Middle frontal gyrus (tissue), 1 donor: ENCODE results near the gene ENTHD1.
"Not testable (repeated sequence)": the region's sequence is repeated elsewhere in the genome, so short reads cannot be mapped to it uniquely, and the experiment has no call there.

Source experiments
- DNase-seq: peaks from one replicate; pipeline ENCODE4 v3.0.0-alpha.2; 2015; ENCODE audit warnings: low spot score; ENCODE audit errors: extremely low spot score

Gene ENTHD1

DNA sequence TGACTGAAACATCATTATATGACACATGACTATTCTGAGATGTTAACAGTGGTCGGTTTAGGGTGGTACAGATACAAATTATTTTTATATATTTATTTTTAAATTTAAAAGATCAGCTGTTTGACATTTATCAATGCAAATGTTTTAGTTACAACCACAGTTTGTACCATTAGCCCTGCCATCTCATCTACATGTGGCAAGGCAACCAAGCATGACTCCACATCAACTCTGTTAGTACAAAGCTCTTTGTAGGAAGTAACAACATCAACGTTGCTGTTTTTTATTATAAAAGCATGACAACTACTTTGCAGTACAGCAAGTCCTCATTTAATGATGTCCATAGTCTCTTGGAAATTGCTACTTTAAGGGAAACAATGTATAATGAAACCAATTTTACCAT is 40.8 kb downstream of the ENTHD1 start:
- no peak for DNase-seq

DNA sequence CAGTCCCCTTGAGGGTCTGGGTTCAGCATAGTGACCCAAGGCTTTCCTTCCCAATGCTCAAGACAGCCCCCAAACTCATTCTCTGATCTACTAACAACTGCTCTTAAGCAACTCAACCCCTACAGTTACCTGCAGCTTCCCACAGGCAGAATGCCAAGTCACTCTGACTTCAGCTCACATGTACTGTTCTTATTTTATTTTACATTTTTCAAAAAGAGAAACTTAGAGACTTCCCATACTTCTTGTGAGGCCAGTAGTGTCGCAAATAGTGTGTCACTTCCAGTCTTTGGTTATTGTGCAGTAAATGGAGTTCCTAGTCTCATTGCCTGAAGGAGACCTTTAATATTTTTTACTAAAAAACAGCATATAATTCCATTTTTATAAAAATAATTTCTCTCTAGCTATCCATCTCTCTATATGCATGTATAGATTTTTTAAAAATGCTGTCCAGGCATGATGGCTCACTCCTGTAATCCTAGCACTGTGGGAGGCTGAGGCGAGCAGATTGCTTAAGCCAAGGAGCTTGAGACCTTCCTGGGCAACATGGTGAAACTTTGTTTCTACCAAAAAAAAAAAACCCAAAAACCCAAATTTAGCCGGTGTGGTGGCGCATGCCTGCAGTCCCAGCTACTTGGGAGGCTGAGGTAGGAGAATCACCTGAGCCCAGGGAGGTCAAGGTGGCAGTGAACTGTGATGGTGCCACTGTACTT is 41.8 kb downstream of the ENTHD1 start:
- no peak for DNase-seq

DNA sequence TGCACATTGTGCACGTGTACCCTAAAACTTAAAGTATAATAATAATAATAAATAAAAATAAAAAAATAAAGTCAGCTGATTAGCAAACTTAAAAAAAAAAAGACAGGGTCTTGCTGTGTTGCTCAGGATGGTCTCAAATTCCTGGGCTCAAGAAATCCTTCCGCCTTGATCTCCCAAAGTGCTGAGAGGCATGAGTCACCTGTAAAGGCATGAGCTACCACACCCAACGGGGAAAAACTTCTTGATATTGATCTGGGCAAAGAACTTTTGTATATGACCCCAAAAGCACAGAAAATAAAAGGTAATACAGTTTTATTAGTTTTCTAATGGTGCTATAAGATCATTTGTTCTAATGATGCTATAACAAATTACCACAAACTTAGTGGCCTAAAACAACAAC is 46.1 kb downstream of the ENTHD1 start:
- no peak for DNase-seq

DNA sequence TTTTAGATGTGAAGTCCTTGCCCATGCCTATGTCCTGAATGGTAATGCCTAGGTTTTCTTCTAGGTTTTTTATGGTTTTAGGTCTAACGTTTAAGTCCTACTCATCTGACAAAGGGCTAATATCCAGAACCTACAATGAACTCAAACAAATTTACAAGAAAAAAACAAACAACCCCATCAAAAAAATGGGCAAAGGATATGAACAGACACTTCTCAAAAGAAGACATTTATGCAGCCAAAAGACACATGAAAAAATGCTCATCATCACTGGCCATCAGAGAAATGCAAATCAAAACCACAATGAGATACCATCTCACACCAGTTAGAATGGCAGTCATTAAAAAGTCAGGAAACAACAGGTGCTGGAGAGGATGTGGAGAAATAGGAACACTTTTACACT is 47.0 kb downstream of the ENTHD1 start:
- DNase-seq: not testable (repeated sequence)

DNA sequence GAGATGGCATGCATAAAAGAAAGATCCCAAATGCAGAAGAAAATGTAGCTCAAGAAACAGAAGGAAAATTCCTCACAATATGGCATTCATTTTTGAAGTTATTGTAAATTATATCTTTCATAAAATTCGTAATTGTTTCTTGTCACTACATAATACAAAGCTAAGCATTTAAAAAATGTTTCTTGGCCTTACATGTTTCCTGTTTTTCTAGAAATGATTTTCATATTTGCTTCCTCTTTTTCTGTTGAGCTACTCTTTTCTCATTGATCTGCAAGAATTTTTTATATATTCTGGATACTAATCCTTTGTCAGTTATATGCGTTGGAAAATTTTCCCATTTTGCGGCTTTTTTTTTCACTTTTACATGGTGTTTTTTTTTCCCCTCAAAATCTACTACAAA is 48.0 kb downstream of the ENTHD1 start:
- DNase-seq: no peak

DNA sequence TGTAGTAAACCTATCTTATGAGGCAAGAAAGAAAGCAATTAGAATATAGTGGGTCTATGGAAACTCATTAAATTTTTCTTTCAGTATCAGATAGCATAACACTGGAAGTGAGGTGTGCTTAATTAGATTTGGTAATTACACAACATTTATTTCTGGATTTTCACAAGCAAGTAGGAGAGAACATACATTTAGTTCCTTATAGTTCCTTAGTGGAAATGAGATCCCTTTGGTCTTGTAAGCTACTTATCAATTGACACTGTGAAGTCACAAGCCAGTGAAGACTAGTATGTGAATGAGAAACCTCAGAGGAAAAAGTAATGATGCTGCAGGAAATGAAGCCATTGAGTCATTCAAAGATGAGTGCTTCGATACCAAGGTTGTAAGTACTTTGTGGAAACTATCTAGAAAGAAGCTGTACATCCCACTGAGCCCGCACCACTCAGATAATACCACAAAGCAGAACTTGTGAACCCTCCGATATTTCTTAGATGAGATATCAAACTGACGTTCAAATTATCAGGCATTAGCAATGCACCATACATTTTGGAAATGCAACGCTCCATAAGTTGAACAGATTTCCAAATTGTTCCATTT is 53.5 kb downstream of the ENTHD1 start:
- no peak for DNase-seq

DNA sequence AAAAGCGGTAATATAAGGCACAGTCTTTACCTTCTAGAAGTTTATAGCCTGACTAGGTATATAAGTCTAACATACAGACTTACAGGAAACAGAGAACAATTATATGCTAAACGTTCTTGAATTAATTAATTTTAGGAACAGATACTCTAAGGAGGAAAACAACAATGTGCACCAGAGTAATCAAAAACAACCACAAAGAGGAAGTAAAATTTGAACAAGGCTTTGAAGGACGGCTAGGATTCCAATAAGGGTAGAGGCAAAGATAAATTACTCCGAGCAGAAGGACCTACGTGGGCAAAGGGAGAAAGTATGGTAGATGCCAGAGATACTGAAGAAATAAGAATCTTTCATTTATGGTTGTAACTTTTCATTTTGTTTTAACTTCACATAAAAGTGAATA is 54.4 kb downstream of the ENTHD1 start:
- DNase-seq: no peak

DNA sequence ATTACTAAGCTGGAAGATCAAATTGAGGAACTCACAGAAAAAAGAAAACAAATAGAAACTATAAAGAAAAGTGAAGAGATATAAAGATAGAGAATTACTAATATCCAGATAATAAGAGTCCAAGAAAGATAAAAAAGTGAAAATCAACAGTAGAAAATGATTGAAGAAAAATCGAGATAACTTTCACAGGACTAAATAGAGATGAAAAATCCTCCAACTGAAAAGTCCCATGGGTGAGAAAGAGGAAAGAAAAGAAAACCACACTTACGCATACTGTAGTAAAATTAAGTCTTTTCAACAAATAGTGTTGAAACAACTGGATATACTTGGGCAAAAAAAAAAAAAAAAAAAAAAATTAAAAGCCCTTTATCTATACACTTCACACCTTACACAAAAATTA is 60.0 kb downstream of the ENTHD1 start:
- no peak for DNase-seq

DNA sequence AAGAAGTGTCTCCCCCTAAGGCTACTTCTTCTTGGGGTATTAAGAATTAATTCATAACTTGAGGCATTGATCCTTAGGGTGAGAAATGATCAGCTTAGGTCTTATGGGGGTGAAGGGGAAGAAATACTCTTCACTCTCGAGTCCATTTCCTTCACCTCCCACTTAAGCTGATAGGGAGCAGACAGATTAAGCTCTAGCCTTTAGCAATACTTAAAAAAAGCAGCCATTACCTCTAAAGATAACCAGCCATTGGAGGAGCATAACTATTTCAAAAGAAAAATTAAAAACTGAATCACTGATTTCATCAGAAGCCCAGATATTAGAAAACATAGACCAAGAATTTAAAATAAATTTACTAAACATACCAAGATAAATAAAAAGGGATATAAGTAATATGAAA is 60.5 kb downstream of the ENTHD1 start:
- DNase-seq: no peak

DNA sequence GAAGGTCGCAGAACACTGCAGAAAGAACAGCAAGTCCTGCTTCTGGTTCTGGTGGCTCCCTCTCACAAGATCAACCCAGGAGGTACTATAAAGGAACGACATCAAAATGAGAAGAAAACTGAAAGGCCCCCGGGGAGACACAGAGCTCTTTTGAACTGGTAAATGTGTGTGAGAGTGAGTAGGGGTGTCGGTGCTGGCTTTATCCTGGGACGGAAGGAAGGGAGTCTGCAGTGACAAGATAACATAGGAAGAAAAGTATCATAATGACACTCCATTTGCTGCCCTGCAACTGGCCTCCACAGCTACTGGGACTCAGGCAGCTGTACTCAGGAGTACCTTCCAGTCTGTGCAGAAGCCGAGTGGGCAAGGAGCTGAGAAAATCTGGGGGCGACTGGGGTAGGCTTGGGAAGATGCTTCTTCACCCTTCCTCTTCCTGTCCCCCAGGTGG is 60.9 kb downstream of the ENTHD1 start:
- DNase-seq: no peak

DNA sequence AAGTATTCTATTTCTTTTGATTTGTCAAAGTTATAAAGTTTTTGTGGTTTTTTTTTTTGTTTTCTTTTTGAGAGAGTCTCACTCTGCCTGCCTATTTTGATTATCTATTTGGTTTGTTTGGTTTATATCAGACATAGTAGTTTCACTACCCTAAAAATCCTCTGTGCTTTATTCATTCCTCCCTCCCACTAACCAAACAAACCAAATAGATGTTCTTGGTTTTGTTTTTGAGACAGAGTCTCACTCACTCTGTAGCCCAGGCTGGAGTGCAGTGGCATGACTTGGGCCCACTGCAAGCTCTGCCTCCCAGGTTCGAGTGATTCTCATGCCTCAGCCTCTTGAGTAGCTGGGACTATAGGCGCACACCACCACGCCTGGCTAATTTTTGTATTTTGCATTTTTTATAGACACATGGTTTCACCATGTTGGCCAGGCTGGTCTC is 67.9 kb downstream of the ENTHD1 start:
- DNase-seq: no peak

DNA sequence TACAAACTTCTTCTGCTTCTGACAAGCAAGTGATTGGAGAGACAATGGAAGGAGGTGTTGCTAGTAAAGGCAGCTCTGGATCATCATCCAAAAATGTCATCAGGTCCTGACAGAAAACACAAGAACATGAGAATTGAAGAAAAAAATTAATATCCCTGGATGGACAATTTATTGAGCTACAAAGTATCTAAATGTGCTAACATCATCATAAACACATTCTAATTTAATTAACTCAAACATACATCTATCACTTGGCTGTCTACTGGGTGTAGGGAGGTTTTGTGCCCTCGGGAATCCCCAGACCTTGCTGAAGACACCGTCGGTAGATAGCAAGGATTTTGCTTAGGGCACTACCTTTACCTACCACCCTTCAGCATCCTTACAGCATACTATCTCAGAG is 72.6 kb downstream of the ENTHD1 start:
- no peak for DNase-seq

DNA sequence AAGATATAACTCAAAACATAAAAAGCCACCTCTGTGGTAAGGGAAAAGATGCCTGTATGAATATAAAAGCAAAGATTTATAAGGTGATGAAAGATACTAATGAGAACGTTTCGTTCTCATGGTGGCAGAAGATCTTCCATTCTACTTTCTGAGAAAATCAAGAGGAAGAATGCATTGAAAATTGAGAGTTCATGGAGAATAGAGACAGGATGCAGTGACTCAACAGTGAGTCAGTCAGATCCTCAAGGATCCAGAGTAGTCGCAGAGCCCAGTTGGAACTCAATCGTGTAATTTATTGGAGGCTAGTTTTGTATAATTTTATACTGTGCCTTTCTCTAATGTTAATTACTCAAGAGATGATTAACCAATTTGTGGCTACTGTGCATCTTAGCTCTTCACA is 73.3 kb downstream of the ENTHD1 start:
- DNase-seq: no peak

DNA sequence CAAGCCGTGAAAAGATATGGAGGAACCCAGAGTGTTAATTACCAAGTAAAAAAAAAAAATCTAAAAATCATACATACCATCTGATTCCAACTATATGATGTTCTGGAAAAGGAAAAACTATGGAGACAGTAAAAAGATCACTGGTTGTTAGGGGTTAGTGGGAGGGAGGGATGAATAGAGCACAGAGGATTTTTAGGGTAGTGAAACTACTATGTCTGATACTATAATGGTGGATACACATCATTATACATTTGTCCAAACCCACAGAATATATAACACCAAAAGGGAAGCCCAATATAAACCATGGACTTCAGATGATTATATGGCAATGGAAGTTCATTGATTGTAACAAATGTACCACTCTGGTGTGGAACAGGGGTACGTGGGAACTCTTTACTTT is 74.1 kb downstream of the ENTHD1 start:
- DNase-seq: no peak

DNA sequence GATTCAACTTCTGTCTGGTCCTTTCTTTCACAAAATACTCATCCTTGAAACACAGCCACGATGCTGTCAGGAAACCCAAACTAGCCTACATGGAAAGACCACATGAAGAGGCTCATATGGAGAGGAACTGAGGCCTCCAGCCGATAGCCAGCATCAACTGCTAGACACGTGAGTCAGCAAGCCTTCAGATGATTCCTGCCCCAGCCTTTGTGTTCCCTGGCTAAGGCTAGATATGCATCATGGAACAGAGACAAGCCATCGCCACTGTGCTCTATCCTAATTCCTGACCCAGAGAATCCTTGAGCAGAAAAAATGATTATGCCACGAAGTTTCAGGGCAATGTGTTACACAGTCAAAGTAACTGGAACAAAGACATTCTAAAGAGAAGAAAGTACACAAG is 75.5 kb downstream of the ENTHD1 start:
- no peak for DNase-seq

DNA sequence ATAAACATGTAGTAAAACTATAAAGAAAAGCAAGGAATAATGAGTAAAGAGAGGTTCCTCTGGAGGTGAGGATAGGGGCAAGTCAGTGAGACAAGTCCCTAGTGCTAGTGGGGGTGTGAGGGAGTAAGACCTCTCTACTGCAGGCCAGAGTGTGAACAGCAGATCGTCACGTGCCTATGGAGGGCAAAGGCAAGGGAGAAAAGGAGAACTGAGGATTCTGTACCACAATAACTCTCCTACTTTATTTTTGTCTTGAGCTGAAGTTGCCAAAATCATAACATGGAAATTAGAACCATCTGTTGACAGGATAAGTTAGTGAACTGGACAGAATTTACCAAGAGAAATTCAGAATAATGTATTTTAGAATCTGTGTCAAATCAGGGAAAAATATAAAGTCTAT is 77.6 kb downstream of the ENTHD1 start:
- DNase-seq: no peak

DNA sequence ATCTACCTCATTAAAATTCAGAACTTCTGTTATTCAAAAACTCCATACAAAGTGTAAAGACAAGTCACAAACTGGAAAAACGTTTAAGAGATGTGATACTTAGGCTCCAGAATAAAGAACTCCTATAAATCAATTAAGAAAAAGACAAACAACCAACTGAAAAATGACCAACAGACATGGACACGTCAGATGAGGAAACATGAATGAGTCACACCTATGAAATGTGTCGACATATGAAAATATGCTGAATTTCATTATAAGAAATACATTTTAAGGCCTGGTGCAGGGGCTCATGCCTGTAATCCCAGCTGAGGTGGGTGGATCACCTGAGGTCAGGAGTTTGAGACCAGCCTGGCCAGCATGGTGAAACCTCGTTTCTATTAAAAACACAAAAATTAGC is 78.7 kb downstream of the ENTHD1 start:
- no peak for DNase-seq

DNA sequence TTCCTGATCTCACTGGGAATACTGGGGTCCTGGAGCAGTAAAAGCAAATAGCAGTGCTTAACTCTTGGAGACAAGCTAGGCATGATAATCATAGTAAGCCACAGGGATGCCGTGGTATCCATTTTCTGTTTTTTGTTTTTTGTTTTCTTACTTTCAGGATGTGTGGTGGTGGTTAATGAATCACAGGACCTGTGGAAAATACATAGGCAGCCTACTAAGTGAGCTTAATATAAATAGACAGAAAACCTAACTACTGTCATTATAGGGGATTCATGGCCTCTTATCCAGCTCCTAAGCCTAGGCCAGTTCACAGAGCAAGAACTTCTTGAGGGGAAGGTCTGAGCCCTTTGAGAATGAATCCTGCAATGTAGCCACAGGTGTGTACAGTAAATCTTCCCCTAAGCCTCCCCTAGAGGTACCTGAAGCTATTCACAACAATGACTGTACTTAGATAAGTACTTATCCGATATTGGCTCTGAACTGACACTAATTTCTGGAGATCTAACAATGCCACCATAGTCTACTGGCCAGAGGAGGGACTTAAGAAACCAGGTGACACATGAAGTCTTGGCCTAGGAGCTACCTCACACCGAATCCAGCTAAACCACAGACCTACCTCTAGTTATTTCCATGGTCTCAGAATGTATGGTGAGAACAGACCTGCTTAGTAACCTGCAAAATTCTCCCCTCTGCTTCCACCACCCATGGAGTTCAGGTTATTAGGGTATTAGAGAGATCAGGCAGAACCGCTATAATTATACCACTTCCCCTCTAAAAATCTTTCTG is 83.6 kb downstream of the ENTHD1 start:
- no peak for DNase-seq

DNA sequence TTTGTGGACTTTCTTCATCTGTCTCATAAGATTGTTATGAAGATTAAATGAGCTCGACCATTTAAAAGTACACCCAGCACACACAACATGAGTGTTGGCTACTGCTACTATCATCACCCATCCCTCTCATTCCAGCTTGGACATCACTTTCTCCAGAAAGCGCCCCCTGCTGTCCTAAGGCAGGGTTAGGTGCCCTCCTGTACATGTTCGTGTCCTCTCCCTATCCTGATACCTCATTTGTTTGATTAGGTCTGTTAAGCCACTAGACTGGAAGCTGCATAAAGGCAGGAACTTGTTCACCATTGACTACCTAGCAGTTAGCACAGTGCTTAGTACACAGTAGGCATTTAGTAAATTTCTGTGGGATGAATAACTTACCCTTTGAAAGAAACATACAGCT is 85.5 kb downstream of the ENTHD1 start:
- no peak for DNase-seq

DNA sequence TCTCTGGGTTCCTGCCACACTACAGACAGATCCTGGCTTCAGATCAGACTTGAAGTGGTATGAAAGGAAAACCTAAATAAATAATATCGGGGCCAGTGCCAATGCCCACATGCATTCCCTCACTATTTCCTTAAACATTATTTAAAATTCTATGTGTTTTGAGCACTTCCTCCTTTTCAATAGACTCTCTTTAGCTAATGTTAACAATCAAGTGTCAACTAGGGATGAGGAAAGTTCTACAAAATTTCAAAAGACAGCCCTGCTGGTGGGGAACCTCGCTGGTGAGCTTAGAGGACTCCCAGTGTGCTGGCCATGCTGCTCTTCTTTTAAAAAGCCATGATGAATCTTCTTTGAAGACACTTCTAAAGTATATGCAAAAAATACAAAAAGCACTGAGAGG is 87.5 kb downstream of the ENTHD1 start:
- no peak for DNase-seq

DNA sequence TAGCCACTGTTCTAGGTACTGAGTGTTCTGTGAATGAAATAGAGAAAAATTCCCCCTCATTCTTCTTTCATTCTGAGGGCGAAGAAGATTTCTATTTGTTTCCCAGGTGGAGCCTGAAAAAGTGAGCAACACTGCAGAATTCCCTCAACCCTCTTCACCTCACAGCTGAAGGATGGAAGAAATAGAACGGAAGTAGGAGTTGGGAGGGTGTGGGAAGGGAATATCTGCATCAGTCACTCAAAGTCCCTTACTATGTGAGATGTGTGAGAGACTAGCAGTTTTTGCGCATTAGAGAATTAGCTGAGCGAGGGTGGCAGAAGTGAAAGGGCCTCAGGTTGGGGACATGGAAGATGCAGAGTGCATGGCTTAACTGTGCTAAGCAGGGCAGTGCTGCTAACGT is 88.4 kb downstream of the ENTHD1 start:
- DNase-seq: no peak

DNA sequence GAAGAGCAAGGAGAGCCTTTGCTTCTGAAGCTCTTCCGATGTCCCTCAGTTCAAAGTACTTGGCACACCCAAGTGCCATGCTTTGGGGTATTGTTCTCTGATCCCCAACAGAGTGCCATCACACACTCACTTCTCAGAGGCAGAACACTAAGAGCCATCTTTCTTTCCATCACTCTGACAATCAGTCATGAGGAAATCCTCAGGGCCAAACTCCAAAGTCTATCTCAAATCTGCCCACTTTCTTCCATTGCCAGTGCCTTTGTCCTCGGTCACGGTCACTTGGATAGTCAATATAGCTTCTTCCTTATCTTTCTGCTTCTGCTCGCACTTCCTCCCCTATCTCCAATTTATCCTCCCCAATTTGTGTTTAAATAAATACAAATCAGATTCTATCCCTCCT is 90.9 kb downstream of the ENTHD1 start:
- no peak for DNase-seq
